Epidermal melanocyte (primary cell): ENCODE data around the gene UQCR10.

Experiments
- DNase-seq: peaks from one replicate; pipeline ENCODE4 v3.0.0; 2011; ENCODE audit warnings: low spot score; ENCODE audit not compliant: insufficient read length

The UQCR10 gene

GRCh38 chr22:29762263-29762662, 4.9 kb upstream of the UQCR10 start:
- no peak for DNase-seq

- DNase-seq: no peak
Measured at GRCh38 chr22:29765905-29766631, 1.1 kb upstream of the UQCR10 start.

DNA sequence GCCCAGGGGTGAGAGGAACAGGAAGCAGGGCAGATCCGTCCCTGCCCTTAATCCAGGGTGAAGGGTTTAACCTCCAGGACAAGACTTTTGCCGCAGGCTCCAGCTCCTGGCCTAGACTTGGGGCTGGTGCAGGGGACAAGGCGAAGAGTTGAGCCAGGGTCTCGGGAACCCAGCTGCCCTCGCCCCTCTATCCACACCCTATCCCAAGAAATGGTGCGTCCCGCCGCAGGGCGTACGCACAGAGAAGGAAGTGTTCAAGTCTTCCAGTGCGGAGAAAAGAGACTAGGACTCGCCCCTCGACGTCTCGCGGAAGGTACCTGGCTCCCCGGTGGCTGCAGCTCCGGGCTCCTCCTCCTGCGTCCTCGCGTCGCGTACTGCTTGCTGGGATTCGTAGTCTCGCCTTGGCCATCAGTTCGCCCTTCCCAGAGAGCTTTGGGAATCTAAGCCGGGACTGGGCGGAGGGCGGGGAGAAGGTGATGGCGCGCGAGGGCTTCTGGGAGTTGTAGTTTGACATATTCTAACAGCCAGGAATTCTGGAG, 468 bp upstream of the UQCR10 start, which contains the start of gene ZMAT5:
Gene ZMAT5 (minus strand): TSS at position 376 of the 539 bp plus-strand sequence. CDS start 18,463 bp downstream, outside the sequence.
- peak; percentile 99 for DNase-seq

- DNase-seq: no peak
Measured at GRCh38 chr22:29768052-29768693, 1.0 kb downstream of the UQCR10 start.

DNA sequence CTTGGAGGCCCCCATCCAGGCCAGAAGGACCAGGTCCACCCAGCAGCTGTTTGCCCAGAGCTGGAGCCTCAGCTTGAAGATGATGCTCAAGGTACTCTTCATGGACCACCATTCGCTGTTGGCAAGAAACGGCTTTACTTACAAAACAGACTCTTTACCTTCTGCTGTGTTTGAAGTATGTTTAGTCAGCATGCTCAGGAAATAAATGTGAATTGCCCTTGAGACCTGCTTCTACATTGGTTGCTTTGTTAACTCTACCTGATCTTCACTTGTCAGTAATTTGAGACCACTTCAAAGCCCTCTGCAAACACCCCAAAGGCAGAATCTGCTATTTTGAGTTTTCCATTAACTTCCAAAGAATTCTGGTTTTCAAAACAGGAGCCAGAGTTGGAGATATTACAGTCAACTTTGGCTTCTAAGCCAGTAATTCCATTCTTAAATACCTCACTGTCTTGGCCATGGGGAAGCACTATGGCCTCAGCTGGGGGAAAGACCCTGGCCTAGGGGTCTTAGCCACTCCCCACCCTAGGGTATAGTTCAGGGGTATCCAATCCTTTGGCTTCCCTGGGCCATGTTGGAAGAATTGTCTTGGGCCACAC, 2.7 kb downstream of the UQCR10 start:
- DNase-seq: no peak

DNA sequence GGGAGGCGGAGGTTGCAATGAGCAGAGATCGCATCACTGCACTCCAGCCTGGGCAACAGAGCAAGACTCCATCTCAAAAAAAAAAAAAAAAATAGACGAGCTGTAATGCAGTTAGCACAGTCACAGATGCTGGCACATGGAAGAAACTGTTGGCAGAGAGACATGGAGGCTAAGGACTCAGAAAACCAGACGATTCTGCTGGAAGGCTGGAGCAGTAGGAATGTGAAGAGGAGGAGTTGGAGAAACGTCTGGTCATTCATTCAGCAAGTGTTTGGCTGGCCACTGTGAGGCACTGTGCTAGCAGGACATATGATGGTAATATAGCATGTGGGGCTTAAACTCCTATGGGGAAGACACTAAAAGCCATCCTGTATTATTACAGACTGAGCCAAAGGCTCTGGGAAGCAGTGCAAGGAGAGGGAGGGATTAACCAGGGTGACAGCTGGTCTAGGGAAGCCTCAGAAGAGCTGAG, 5.0 kb downstream of the UQCR10 start:
- no peak for DNase-seq

- DNase-seq: no peak
Measured at GRCh38 chr22:29773233-29773632, 6.1 kb downstream of the UQCR10 start.

DNA sequence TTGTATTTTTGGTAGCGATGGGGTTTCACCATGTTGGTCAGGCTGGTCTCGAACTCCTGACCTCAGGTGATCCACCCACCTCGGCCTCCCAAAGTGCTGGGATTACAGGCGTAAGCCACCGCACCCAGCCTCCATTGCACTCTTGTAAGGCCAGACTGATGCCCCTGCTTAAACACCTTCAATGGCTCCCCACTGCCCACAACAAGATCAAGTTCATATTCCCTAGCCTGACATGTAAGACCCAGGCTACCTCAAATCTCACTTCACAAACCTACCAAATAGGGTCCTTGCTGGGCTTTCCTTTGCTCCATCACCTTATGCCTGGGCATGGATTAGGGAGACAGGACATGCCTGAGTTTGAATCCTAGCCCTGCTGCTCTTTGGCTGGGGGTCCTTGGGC, 13.1 kb downstream of the UQCR10 start:
- DNase-seq: no peak

GRCh38 chr22:29780748-29781676, 13.8 kb downstream of the UQCR10 start:
- peak; percentile 66 for DNase-seq

GRCh38 chr22:29782061-29782845, 15.1 kb downstream of the UQCR10 start:
- DNase-seq: no peak

- no peak for DNase-seq
Measured at GRCh38 chr22:29784451-29785361, 17.5 kb downstream of the UQCR10 start.

DNA sequence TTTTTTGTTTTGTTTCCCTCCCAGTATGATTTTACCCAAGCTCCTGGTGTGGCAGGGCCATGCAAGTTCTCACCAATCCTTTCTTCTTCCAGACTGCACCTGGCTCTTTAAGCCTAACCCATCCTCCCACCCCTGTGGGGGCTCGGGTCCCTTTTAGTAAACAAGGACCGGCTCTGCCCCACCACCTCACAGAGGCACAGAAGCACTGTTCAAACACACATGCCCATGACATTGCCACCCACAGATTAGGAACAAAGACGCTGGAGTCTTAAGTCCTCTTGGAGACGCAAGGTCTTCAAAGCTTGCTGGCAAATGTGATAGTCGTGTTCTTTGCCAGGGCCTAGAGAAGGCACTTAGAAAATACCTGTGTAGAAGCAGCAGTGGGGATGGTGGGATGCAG, 18.9 kb downstream of the UQCR10 start:
- DNase-seq: no peak

DNA sequence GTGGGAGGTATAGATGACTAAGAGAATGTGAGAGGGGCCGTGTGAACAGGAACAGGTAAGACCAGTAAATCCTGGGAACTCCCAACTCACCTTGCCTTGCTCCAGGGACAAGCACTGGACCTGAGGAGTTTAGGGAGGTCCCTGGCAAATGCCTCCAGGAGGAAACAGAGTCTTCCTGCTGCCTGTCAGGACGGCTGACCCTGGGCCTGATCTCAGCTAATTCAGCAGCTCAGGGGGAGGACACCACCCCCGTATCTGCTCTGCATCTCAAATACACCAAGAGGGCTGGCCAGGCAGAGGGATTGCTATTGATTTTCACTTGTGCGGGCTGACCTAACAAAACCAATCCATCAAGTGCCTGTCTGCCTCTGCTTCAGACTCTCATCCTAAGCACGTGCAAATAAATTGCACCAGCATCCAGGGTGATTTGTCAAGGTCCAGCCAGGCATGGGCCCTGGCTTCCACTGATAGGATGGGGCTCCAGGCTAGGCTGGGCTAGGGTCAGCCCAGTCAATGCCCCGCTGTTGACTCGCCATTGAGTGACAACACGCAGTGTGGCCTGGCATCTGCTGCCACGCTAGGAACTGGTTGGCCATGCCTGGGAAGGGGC, 20.3 kb downstream of the UQCR10 start:
- no peak for DNase-seq

DNA sequence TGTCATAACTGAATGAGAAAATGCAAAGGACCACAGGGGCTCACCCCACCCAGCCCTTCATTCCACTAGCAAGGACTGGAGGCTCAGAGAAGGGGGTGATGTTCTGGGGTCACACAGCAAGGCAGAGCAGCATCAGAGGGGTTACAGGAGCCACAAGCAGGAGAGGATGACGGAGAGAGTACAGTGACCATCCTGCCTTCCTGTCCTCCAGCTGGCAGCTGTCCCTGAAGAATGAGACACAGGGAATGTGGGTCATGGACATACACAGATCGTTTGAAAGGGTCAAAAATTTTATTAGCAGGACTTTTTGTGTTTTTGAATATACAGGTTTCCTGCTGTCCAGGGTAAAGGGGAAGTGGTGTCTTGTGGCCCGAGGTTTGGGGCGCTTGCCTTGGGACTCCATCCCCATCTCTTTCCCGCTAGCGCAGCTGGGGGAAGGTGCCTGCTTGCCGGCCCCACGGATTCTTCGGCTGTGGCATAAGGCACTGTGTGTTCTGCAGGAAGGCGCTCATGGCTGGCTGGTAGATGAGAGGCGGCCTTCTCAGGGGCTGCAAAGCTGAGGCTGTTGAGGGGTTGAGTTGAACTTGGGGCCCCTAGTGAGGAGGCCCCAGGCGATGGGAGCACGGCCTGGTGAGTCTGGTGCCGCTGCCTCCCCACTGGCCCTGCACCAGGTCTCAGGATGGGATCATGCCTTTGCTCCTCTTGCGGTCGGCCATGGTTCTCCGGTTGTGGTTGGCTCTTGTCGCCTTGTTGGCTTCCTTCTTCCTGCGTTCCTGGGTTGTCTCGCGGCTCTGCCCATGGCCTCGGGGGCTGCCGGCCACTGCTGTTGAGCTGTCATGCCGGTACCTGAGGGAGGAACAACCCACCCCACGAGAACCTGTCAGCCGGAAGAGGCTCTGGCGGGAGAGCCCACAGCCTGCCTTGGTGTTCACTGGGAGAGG, 21.4 kb downstream of the UQCR10 start:
- DNase-seq: no peak

DNA sequence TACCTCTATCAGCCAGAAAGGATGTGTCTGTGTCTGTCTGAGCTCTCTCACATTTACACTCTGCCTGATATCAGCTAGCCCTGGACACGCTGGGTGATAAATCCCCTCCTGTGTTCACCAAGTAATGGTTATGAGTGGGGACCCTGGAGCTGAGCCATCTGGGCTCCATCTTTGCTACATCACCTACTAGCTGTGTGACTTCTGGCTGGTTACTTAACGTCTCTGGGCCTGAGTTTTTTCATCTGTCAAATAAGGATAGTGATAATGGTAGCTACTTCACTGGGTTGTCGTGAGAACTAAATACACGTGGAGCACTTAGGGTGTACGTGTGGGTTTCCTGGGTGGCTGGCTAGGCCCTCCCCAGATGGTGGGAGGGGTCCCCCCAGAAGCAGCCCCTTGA, 22.9 kb downstream of the UQCR10 start:
- no peak for DNase-seq

GRCh38 chr22:29793396-29793795, 26.2 kb downstream of the UQCR10 start:
- no peak for DNase-seq

DNA sequence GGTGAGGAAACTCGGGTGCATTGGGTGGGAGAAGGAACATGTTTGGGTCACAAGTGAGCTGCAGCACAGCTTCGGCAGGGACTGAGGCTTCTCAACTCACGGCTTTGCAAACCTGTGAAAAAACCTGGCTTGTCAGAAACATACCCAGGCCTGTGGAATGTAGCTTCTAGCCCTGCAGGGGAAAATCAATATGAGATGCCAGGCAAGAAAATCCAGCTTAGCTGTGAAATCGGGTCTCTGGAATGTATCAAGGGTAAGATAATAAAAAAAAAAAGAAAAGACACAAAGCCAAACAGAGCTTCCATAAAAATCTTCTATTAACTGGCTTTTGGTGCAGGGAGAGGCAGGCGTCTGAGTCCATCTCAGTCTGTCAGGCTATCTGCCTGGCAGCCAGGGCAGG, 28.5 kb downstream of the UQCR10 start:
- DNase-seq: no peak

DNA sequence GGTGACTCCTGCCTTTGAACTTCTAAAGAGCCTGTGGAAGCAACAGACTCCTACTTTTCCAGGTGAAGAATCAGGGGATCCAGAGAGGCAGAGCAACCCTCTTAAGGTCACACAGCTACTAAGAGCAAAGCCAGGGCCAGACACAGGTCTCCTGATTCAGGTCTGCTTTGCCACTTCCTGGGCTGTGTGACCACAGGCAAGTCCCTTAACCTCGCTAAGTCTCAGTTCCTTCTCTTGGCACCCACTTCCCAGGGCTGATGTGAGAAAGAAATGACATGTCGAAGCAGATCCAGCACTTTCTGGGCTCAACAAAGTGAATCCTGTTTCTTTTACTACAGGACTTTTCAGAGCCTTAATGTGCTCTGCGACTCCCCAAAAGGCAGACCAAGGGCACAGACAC, 30.2 kb downstream of the UQCR10 start:
- DNase-seq: no peak
